Calu3 (cell line): ENCODE measurements around the gene SHKBP1. TPM values are rescaled to one million over a fixed set of nuclear protein-coding genes. Genes with fewer than 3 reads are reported as not detected.

ENCODE experiments used
- BruUV-seq: library from RNA; stranded (reverse); fragments of 400-500 nt; replicated peaks from 2 replicates; lab custom pipeline; 2021; lab: Mats Ljungman, UMichigan
- CTCF ChIA-PET: fragments of 300-600 bp; sonication (Branson Sonifier 250); formaldehyde crosslinking; loops from one replicate; lab custom pipeline; 2022; ENCODE audit warnings: antibody characterized with exemption; lab: Charles Lee
- DNase-seq: peaks from one replicate; pipeline ENCODE4 v3.0.0; 2022
- H3K27ac Mint-ChIP-seq: one replicate; pipeline ENCODE4 v1.8.0; 2022; ENCODE audit warnings: mixed read lengths; ENCODE audit not compliant: unreplicated experiment
- H3K27me3 Mint-ChIP-seq: one replicate; pipeline ENCODE4 v1.8.0; 2022; ENCODE audit warnings: mixed read lengths; ENCODE audit not compliant: unreplicated experiment
- H3K36me3 Mint-ChIP-seq: one replicate; pipeline ENCODE4 v1.8.0; 2022; ENCODE audit warnings: mild to moderate bottlenecking, moderate library complexity, mixed read lengths; ENCODE audit not compliant: insufficient read depth, unreplicated experiment
- H3K4me1 Mint-ChIP-seq: one replicate; pipeline ENCODE4 v1.8.0; 2022; ENCODE audit warnings: mild to moderate bottlenecking, low read depth, mixed read lengths; ENCODE audit not compliant: unreplicated experiment
- H3K4me3 Mint-ChIP-seq: one replicate; pipeline ENCODE4 v1.8.0; 2022; ENCODE audit warnings: mild to moderate bottlenecking, low read depth, moderate library complexity, mixed read lengths; ENCODE audit not compliant: unreplicated experiment
- H3K9me3 Mint-ChIP-seq: one replicate; pipeline ENCODE4 v1.8.0; 2022; ENCODE audit warnings: low read depth, mixed read lengths; ENCODE audit not compliant: unreplicated experiment
- CTCF ChIP-seq: fragments of 200-600 bp; IDR thresholded peaks from one replicate; pipeline ENCODE4 v1.8.0; 2022; ENCODE audit warnings: antibody characterized with exemption; ENCODE audit not compliant: unreplicated experiment
- intact Hi-C: fragments of 100-400 bp; cut with micrococcal nuclease; formaldehyde crosslinking; loops from one replicate; pipeline ENCODE4 v1.10.0; 2022; ENCODE audit not compliant: unreplicated experiment
- total RNA-seq: library from RNA; stranded (reverse); gene quantifications from 2 replicates; pipeline ENCODE4 v1.2.3, GENCODE V29; 2022

Gene SHKBP1
- total RNA-seq, 1 experiment from 2014 or later = 117 TPM

- no peak for TF ChIP-seq CTCF
- CTCF ChIA-PET = interaction anchor here (0.5 to 0.9 kb wide), 2 partner anchors 10 to 162 kb away, joined by 3 to 4 read pairs; no protein-coding TSS in a partner anchor
- Mint-ChIP-seq H3K4me3 (peak overlapping the region; percentile 64), H3K36me3 (peaks cover 59% of the 10 kb centered on the region), H3K9me3 (no peaks in the 10 kb centered on the region), H3K27me3 (peaks cover 49% of the 10 kb centered on the region), H3K4me1 (peaks cover 45% of the 10 kb centered on the region), H3K27ac (no peak overlapping the region)
- no peak for DNase-seq
- BruUV-seq = no TSS peak
- intact Hi-C loops = no loop called here
These were observed 33.9 kb downstream of the SHKBP1 start for GRCh38 chr19:40610396-40611064.

GRCh38 chr19:40611096-40611495 lies 34.4 kb downstream of the SHKBP1 start:
- BruUV-seq = no TSS peak
- Mint-ChIP-seq H3K4me3 (no peak overlapping the region), H3K4me1 (peaks cover 40% of the 10 kb centered on the region), H3K27me3 (peaks cover 49% of the 10 kb centered on the region), H3K9me3 (no peaks in the 10 kb centered on the region), H3K36me3 (peaks cover 53% of the 10 kb centered on the region), H3K27ac (no peak overlapping the region)
- CTCF ChIA-PET = no interaction called here
- TF ChIP-seq CTCF = no peak
- intact Hi-C loops = no loop called here
- DNase-seq = no peak

GRCh38 chr19:40611900-40612698 lies 35.4 kb downstream of the SHKBP1 start:
- no peak overlapping the region for H3K27ac Mint-ChIP-seq
- peaks cover 52% of the 10 kb centered on the region for H3K36me3 Mint-ChIP-seq
- H3K9me3 Mint-ChIP-seq = no peaks in the 10 kb centered on the region
- no peak overlapping the region for H3K4me3 Mint-ChIP-seq
- H3K27me3 Mint-ChIP-seq = peaks cover 44% of the 10 kb centered on the region
- no peak for TF ChIP-seq CTCF
- intact Hi-C loops = no loop called here
- H3K4me1 Mint-ChIP-seq = peaks cover 38% of the 10 kb centered on the region
- DNase-seq = no peak
- BruUV-seq = no TSS peak
- CTCF ChIA-PET = no interaction called here

- Mint-ChIP-seq H3K36me3 (peaks cover 44% of the 10 kb centered on the region), H3K27me3 (peaks cover 34% of the 10 kb centered on the region), H3K4me1 (peaks cover 31% of the 10 kb centered on the region), H3K4me3 (peak overlapping the region; percentile 58), H3K27ac (no peak overlapping the region), H3K9me3 (no peaks in the 10 kb centered on the region)
- intact Hi-C loops = no loop called here
- CTCF ChIA-PET = no interaction called here
- no TSS peak for BruUV-seq
- no peak for TF ChIP-seq CTCF
- DNase-seq = no peak
These were observed 36.4 kb downstream of the SHKBP1 start for GRCh38 chr19:40612831-40613689.
